Tibial nerve (tissue), 4 donors: ENCODE measurements around the gene TMEM116. TPM values are rescaled to one million over a fixed set of nuclear protein-coding genes. Genes with fewer than 3 reads are reported as not detected.

Source experiments
- DNase-seq, 2 donors: peaks; one replicate each; pipeline ENCODE4 v3.0.0-alpha.2; 2019; ENCODE audit warnings: low spot score in 2 of 2
- H3K27ac ChIP-seq, 4 donors: fragments of 200-600 bp; sonication (generic) in 3 of 4; one replicate each; pipeline ENCODE4 v1.5.1; 2017 to 2019; ENCODE audit warnings: mild to moderate bottlenecking in 1 of 4
- H3K27me3 ChIP-seq, 2 donors: fragments of 200-600 bp; sonication (generic) in 1 of 2; one replicate each; pipeline versions ENCODE4 v1.5.1 to v1.6.0; 2017 to 2019
- H3K36me3 ChIP-seq, 3 donors: fragments of 200-600 bp; sonication (generic); one replicate each; pipeline ENCODE4 v1.5.1; 2018 to 2019
- H3K4me1 ChIP-seq, 4 donors: fragments of 200-600 bp; sonication (generic) in 3 of 4; one replicate each; pipeline ENCODE4 v1.5.1; 2017 to 2019
- H3K4me3 ChIP-seq, 4 donors: fragments of 200-600 bp; sonication (generic) in 3 of 4; one replicate each; pipeline ENCODE4 v1.5.1; 2017 to 2019; ENCODE audit warnings: mild to moderate bottlenecking in 1 of 4, moderate library complexity in 1 of 4
- H3K9me3 ChIP-seq, 4 donors: fragments of 200-600 bp; sonication (generic) in 3 of 4; one replicate each; pipeline ENCODE4 v1.5.1; 2017 to 2019
- EP300 ChIP-seq, 2 donors: sonication (generic); formaldehyde crosslinking; IDR thresholded peaks; one replicate each; pipeline ENCODE4 v1.6.1; 2017; ENCODE audit warnings: antibody characterized with exemption in 2 of 2, mild to moderate bottlenecking in 1 of 2
- POLR2A ChIP-seq, 2 donors: fragments of 450-650 bp; IDR thresholded peaks; one replicate each; pipeline ENCODE4 v1.6.1; 2017; ENCODE audit warnings: antibody characterized with exemption in 2 of 2, mild to moderate bottlenecking in 2 of 2, moderate library complexity in 2 of 2
- WGBS, 2 donors: methylation state at CpG; one replicate each; pipeline ENCODE4 v1.1.5; 2018; 5-methylcytosine and 5-hydroxymethylcytosine counted together
- total RNA-seq, 4 donors: library from RNA; depleted of rRNA; stranded (reverse); fragments of >200 nt; gene quantifications; one replicate each; pipeline ENCODE4 v1.1.0, GENCODE V29; 2016
- TF ChIP-seq, protein P1 (sequence below), 5 experiments: fragments of 200-600 bp in 3 of 5; fragments of 450-650 bp in 2 of 5; sonication (generic) in 3 of 5; IDR thresholded peaks; one replicate each; pipeline ENCODE4 v1.5.1; 2016 to 2019; ENCODE audit warnings: antibody characterized with exemption in 5 of 5, mild to moderate bottlenecking in 3 of 5, moderate library complexity in 2 of 5

TMEM116 gene
- total RNA-seq, 4 donors from 2014 or later, result 6.9 to 18.1 (median 14.4) TPM

DNA sequence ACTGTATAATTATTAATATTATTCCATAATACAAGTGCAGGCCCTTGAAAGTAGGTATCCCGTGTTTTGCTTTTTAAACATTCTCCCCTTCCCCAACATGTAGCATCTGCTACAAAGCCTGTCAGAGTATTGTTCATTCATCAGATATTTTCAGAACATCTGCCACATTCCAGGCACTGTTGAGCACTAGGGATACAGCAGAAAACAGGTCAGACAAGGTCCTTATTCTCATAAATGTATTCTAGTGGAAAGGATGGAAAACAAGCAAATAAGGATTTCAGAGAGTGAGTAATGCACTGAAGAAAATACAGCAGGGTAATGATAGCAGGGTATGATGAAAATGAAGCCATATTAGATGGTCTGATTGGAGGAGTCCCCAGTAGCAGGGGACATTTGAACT lies 4.1 kb upstream of the TMEM116 start:
- DNase-seq, result no peak
- H3K4me1 ChIP-seq, result peaks cover 0 to 40% (median 12%) of the 10 kb centered on the region in 4 donors
- TF ChIP-seq EP300 (IDR thresholded peaks at IDR 0.05) (no peak), POLR2A (IDR thresholded peaks at IDR 0.05) (no peak)
- TF ChIP-seq, protein P1, sequence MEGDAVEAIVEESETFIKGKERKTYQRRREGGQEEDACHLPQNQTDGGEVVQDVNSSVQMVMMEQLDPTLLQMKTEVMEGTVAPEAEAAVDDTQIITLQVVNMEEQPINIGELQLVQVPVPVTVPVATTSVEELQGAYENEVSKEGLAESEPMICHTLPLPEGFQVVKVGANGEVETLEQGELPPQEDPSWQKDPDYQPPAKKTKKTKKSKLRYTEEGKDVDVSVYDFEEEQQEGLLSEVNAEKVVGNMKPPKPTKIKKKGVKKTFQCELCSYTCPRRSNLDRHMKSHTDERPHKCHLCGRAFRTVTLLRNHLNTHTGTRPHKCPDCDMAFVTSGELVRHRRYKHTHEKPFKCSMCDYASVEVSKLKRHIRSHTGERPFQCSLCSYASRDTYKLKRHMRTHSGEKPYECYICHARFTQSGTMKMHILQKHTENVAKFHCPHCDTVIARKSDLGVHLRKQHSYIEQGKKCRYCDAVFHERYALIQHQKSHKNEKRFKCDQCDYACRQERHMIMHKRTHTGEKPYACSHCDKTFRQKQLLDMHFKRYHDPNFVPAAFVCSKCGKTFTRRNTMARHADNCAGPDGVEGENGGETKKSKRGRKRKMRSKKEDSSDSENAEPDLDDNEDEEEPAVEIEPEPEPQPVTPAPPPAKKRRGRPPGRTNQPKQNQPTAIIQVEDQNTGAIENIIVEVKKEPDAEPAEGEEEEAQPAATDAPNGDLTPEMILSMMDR (IDR thresholded peaks at IDR 0.05), result no peak
- H3K36me3 ChIP-seq, result peaks cover 0 to 51% (median 0%) of the 10 kb centered on the region in 3 donors
- no peaks in the 10 kb centered on the region for H3K27me3 ChIP-seq
- 79 to 80% methylated on average over 1 of the region's 1 CpG for WGBS, 2 donors
- H3K4me3 ChIP-seq, result no peak overlapping the region
- H3K9me3 ChIP-seq, result no peaks in the 10 kb centered on the region
- H3K27ac ChIP-seq, result no peak overlapping the region

DNA sequence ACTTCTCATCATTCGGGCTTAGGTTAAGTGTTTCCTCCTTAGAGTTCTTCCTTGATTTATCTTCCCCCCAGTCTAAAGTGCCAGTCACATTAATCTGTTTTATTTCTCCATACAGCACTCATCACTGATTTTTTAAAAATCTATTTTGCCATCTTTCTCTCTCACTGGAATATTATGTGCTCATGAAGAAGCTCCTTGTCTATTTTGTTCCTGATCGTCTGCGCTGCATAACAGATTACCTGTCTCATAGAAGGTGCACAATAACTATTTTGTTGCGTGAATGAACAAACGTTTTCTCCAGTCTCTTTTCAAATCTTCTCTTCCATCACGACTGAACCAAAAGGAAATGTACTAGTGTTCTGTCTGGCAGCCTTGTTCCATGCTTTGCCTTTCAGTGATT lies 3.0 kb upstream of the TMEM116 start:
- Histone ChIP-seq H3K9me3 (no peaks in the 10 kb centered on the region), H3K27me3 (no peaks in the 10 kb centered on the region), H3K4me3 (no peak overlapping the region), H3K27ac (no peak overlapping the region), H3K36me3 (peaks cover 0 to 43% (median 0%) of the 10 kb centered on the region in 3 donors), H3K4me1 (peaks cover 0 to 51% (median 22%) of the 10 kb centered on the region in 4 donors)
- TF ChIP-seq, protein P1 (IDR thresholded peaks at IDR 0.05), result no peak
- no peak for TF ChIP-seq POLR2A (IDR thresholded peaks at IDR 0.05)
- no peak for TF ChIP-seq EP300 (IDR thresholded peaks at IDR 0.05)
- 94 to 97% methylated on average over 6 of the region's 6 CpGs for WGBS, 2 donors
- no peak for DNase-seq

DNA sequence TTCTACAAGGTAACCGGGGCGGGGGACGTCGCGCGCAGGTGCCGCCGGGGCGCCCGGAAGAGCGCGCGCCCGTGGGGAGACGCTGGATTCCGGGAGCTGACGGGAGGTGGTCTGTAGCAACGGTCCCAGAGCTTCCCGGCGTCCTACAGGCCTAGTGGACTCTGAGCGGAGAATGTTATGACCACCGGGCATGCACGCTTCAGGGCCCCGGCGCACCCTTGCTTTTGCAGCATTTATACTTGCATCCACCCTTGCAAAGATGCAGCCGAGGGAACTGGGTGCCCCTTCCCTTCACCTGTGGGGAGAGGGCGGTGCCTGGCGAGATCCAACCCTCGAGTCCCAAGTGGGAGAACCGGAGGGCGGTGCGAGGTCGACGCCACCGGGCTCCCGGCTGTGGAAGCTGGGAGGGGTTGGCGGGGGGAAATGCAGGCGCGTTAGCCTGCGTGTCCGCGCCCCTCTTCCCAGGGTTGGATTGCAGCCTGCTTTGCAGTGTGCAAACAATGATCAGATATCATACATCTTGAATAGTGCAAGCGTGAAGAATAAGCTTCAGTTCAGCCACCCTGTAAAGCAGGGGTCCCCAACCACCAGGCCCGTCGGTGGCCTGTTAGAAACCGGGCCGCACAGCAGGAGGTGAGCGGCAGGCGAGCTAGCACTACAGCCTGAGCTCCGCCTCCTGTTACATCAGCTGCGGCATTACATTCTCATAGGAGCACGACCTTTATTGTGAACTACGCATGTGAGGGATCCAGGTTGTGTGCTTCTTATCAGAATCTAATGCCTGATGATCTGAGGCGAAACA lies 837 bp upstream of the TMEM116 start:
- Histone ChIP-seq H3K4me3 (peak overlapping the region; percentile 68 to 100 (median 82)), H3K27me3 (no peaks in the 10 kb centered on the region), H3K27ac (peak overlapping the region; percentile 56 to 98 (median 92)), H3K4me1 (peaks cover 0 to 56% (median 22%) of the 10 kb centered on the region in 4 donors), H3K36me3 (peaks cover 0 to 29% (median 0%) of the 10 kb centered on the region in 3 donors), H3K9me3 (no peaks in the 10 kb centered on the region)
- TF ChIP-seq EP300 (IDR thresholded peaks at IDR 0.05), result no peak
- TF ChIP-seq, protein P1 (IDR thresholded peaks at IDR 0.05), result peak in 2 of 5 experiments; percentile 32 to 49
- no peak for DNase-seq
- WGBS, 2 donors, result 3% methylated on average over 31 to 51 of the region's 54 CpGs

DNA sequence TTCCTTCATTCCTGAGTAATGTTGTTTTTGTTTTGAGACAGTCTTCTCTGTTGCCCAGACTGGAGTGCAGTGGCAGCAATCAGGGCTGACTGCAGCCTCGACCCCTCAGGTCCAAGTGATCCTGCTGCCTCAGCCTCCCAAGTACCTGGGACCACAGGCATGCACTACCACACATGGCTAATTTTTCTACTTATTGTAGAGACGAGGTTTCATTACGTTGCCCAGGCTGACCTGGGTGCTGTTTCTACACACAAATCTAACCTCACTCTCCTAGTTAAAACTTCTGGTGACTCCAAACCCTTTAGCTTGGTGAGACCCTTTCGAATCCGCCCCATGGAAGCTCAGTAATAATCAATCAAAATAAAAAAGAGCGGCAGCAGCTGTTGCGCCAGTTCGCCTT lies 1.3 kb downstream of the TMEM116 start:
- WGBS, 2 donors, result 90 to 92% methylated on average over 8 of the region's 8 CpGs
- Histone ChIP-seq H3K4me3 (peak overlapping the region in 2 of 4 donors; percentile 40 to 100), H3K4me1 (peaks cover 0 to 46% (median 22%) of the 10 kb centered on the region in 4 donors), H3K27me3 (no peaks in the 10 kb centered on the region), H3K27ac (peak overlapping the region in 1 of 4 donors; percentile 85), H3K9me3 (no peaks in the 10 kb centered on the region), H3K36me3 (peaks cover 0 to 17% (median 0%) of the 10 kb centered on the region in 3 donors)
- TF ChIP-seq, protein P1 (IDR thresholded peaks at IDR 0.05), result no peak
- no peak for TF ChIP-seq EP300 (IDR thresholded peaks at IDR 0.05)
- no peak for TF ChIP-seq POLR2A (IDR thresholded peaks at IDR 0.05)
- DNase-seq, result no peak
